Osteoblast (primary cell): ENCODE results near the gene FOXN3. TPM values are rescaled to one million over a fixed set of nuclear protein-coding genes. Genes with fewer than 3 reads are reported as not detected.

Experiments used
- DNase-seq: peaks from one replicate; pipeline ENCODE4 v3.0.0; 2011; ENCODE audit warnings: low spot score, mixed read lengths; ENCODE audit not compliant: insufficient read length; ENCODE audit errors: missing footprints
- H2AFZ ChIP-seq: 2 replicates; pipeline ENCODE4 v1.6.0; 2011; ENCODE audit warnings: mild to moderate bottlenecking, low read length
- H3K27ac ChIP-seq: 2 replicates; pipeline ENCODE4 v1.5.1; 2011; ENCODE audit warnings: mild to moderate bottlenecking, low read depth, low read length, moderate library complexity
- H3K27me3 ChIP-seq: 2 replicates; pipeline ENCODE4 v1.6.0; 2012; ENCODE audit warnings: mild to moderate bottlenecking, control low read depth, inconsistent platforms, low read length, moderate library complexity; ENCODE audit not compliant: insufficient read depth
- H3K36me3 ChIP-seq: 2 replicates; pipeline ENCODE4 v1.5.1; 2011; ENCODE audit warnings: mild to moderate bottlenecking, low read length, control low read depth, moderate library complexity; ENCODE audit not compliant: insufficient read depth
- H3K4me1 ChIP-seq: 2 replicates; pipeline ENCODE4 v1.5.1; 2011; ENCODE audit warnings: mild to moderate bottlenecking, low read length, control low read depth, moderate library complexity; ENCODE audit not compliant: insufficient read depth
- H3K4me2 ChIP-seq: 2 replicates; pipeline ENCODE4 v1.6.0; 2011; ENCODE audit warnings: mild to moderate bottlenecking, low read length; ENCODE audit not compliant: insufficient read depth
- H3K4me3 ChIP-seq: fragments of 200-600 bp; sonication (generic); 3 replicates; pipeline ENCODE4 v1.5.1; 2012; ENCODE audit warnings: mild to moderate bottlenecking, low read length, inconsistent platforms; ENCODE audit not compliant: insufficient read depth
- H3K79me2 ChIP-seq: 2 replicates; pipeline ENCODE4 v1.6.0; 2012; ENCODE audit warnings: mild to moderate bottlenecking, low read length, control low read depth, inconsistent platforms; ENCODE audit not compliant: insufficient read depth
- H3K9me3 ChIP-seq: 2 replicates; pipeline ENCODE4 v1.5.1; 2011; ENCODE audit warnings: low read depth, low read length, control low read depth
- H4K20me1 ChIP-seq: 2 replicates; pipeline ENCODE4 v1.6.0; 2012; ENCODE audit warnings: mild to moderate bottlenecking, low read length, control low read depth; ENCODE audit not compliant: insufficient read depth
- total RNA-seq: library from RNA; depleted of rRNA; stranded (reverse); fragments of >200 nt; gene quantifications from 2 replicates; pipeline ENCODE4 v1.2.3, GENCODE V29; 2012
- TF ChIP-seq, protein P1 (sequence below): IDR thresholded peaks from 2 replicates; pipeline ENCODE4 v1.5.1; 2011; ENCODE audit warnings: mild to moderate bottlenecking, low read depth, low read length, moderate library complexity; ENCODE audit errors: extremely low read depth

FOXN3 gene
- total RNA-seq, 1 donor, result 49.9 TPM

DNA sequence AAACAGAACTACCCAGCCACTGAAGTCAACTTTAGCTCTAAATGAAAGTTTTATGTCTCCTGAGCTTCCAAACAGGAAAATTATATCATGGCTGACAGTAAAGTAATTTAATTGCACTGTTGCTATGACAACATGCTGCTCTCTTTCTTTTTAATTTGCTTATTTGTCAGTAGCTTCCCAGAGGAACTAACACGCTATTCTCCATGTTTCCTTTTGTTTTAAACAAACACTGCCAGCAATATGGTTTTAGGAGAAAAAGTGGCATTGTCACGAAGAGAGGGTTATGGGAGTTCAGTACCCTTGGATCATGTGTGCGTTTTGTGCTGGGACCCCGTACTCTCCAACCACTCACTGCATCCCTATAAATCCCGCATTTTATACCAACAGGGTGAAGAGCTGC is 1.9 kb downstream of the FOXN3 start:
- Histone ChIP-seq H3K79me2 (peaks cover 13% of the 10 kb centered on the region), H3K9me3 (no peaks in the 10 kb centered on the region), H3K4me1 (peaks cover 12% of the 10 kb centered on the region), H3K4me3 (peak overlapping the region; percentile 87), H3K36me3 (no peaks in the 10 kb centered on the region), H4K20me1 (no peaks in the 10 kb centered on the region), H3K4me2 (peak overlapping the region; percentile 91), H3K27me3 (no peaks in the 10 kb centered on the region), H2AFZ (peak overlapping the region; percentile 25), H3K27ac (peak overlapping the region; percentile 87)
- TF ChIP-seq, protein P1, sequence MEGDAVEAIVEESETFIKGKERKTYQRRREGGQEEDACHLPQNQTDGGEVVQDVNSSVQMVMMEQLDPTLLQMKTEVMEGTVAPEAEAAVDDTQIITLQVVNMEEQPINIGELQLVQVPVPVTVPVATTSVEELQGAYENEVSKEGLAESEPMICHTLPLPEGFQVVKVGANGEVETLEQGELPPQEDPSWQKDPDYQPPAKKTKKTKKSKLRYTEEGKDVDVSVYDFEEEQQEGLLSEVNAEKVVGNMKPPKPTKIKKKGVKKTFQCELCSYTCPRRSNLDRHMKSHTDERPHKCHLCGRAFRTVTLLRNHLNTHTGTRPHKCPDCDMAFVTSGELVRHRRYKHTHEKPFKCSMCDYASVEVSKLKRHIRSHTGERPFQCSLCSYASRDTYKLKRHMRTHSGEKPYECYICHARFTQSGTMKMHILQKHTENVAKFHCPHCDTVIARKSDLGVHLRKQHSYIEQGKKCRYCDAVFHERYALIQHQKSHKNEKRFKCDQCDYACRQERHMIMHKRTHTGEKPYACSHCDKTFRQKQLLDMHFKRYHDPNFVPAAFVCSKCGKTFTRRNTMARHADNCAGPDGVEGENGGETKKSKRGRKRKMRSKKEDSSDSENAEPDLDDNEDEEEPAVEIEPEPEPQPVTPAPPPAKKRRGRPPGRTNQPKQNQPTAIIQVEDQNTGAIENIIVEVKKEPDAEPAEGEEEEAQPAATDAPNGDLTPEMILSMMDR, result no peak
- no peak for DNase-seq

DNA sequence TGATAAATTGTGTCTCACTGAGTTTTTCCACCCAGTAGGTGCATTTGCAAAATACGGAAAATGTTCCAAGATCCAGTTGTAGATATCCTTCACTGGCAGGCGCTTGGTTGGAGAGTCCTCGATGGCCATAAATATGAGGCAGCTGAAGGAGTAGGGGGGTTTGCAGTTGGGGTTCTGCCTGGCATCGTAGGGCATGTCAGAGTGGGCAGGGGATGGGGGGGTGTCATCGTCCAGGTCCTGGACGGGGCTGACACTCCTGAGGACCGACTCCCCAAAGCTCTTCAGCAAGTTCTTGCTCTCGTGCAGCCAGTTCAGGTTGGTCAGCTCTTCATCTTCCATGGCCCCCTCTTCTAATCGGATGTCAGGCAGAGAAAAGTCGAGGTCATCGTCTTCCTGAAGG is 5.1 kb downstream of the FOXN3 start:
- no peaks in the 10 kb centered on the region for H3K9me3 ChIP-seq
- TF ChIP-seq, protein P1, result no peak
- peaks cover 20% of the 10 kb centered on the region for H3K79me2 ChIP-seq
- no peaks in the 10 kb centered on the region for H3K36me3 ChIP-seq
- H4K20me1 ChIP-seq, result peaks cover 3% of the 10 kb centered on the region
- H3K27ac ChIP-seq, result no peak overlapping the region
- no peak overlapping the region for H3K4me2 ChIP-seq
- DNase-seq, result no peak
- H3K27me3 ChIP-seq, result no peaks in the 10 kb centered on the region
- H3K4me3 ChIP-seq, result no peak overlapping the region
- H3K4me1 ChIP-seq, result peaks cover 9% of the 10 kb centered on the region
- H2AFZ ChIP-seq, result no peak overlapping the region

DNA sequence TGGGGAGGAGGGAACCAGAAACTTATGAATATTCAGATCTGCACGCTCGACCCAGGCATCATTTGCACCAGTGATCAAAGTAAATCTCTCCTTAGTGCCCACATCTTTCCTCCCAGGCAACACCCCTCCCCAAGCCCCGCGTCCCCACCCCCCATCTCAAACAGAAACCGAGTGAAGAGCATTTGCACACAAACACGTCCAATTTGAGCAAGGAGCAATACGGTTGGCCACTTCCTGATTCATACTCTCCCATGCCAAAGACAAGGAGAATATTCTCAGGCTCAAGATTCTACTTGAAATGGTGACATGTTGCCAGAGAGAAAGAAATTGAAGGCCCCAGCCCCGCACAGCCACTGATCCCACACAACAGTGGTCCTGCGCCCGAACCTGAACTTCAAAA is 7.1 kb downstream of the FOXN3 start:
- H3K4me2 ChIP-seq, result no peak overlapping the region
- peaks cover 19% of the 10 kb centered on the region for H3K79me2 ChIP-seq
- TF ChIP-seq, protein P1, result no peak
- H2AFZ ChIP-seq, result no peak overlapping the region
- no peaks in the 10 kb centered on the region for H3K27me3 ChIP-seq
- H3K27ac ChIP-seq, result no peak overlapping the region
- peaks cover 6% of the 10 kb centered on the region for H3K4me1 ChIP-seq
- no peak for DNase-seq
- peaks cover 3% of the 10 kb centered on the region for H4K20me1 ChIP-seq
- no peak overlapping the region for H3K4me3 ChIP-seq
- H3K9me3 ChIP-seq, result no peaks in the 10 kb centered on the region
- no peaks in the 10 kb centered on the region for H3K36me3 ChIP-seq

DNA sequence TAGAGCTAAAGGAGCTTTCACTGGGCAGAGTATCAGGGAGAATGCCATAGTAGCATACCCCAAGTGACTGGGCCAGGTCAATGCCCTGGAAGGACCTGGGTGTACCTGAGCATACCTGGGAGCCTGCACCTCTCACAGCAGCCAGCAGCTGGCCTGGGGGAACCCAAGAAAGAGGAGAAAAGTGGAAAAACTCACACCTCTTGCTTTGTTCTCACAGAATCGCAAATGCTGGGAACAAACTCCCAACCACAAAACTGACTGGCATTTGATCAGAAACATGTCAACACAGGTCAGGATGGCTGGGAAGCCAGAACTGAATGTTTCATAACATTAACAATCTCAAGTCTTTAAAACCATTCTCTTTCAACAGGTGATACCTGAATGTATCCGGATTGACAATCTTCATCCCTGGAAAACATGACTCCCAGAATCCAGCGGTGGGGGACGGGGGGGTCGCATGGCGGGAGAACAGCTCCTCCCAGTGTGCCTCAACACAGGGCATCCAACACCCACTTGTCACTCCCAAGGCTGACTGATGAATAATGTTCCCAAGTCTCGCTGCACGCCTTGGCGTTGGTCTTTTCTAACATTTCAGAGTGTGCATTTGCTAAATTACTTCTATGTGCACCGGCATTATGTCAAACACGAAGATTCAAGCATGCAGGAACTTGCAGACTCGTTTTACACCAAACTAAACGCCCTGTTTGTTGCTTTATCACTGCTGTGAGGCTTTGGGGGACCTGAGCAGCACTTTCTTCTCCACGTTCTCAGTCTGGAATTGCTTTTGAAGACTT is 7.9 kb downstream of the FOXN3 start:
- Histone ChIP-seq H3K4me2 (no peak overlapping the region), H3K27me3 (no peaks in the 10 kb centered on the region), H3K27ac (no peak overlapping the region), H3K4me1 (peaks cover 5% of the 10 kb centered on the region), H3K9me3 (no peaks in the 10 kb centered on the region), H3K36me3 (no peaks in the 10 kb centered on the region), H3K4me3 (no peak overlapping the region), H4K20me1 (peaks cover 3% of the 10 kb centered on the region), H2AFZ (no peak overlapping the region), H3K79me2 (peaks cover 14% of the 10 kb centered on the region)
- TF ChIP-seq, protein P1, result no peak
- no peak for DNase-seq
